B cell (primary cell): ENCODE measurements around the gene ZNRF2. TPM values are rescaled to one million over a fixed set of nuclear protein-coding genes. Genes with fewer than 3 reads are reported as not detected.

Source experiments
- ATAC-seq: fragments of 200-7000 bp; cut with Tn5 transposase; one replicate; pipeline ENCODE4 v1.10.0; 2021; ENCODE audit warnings: low read depth, mild to moderate bottlenecking, moderate number of reproducible peaks, moderate library complexity
- CTCF ChIA-PET: fragments of 350-600 bp; sonication (Branson Sonifier 250); formaldehyde crosslinking; loops from one replicate; lab custom pipeline; 2021; ENCODE audit warnings: antibody characterized with exemption, inconsistent platforms; lab: Charles Lee
- POLR2A ChIA-PET: fragments of 350-600 bp; sonication (Branson Sonifier 250); formaldehyde crosslinking; loops from one replicate; lab custom pipeline; 2021; ENCODE audit warnings: antibody characterized with exemption; lab: Charles Lee
- DNase-seq: peaks from one replicate; pipeline ENCODE4 v3.0.0; 2013
- H2AFZ ChIP-seq: 2 replicates; pipeline ENCODE4 v1.6.1; 2012; ENCODE audit warnings: mild to moderate bottlenecking, low read depth, low read length; ENCODE audit not compliant: insufficient read depth, poor library complexity, severe bottlenecking
- H3K27ac ChIP-seq, 2 donors: 1 replicate in 1 of 2; 2 replicates in 1 of 2; pipeline ENCODE4 v1.5.1; 2012 to 2013; ENCODE audit warnings: low read length in 2 of 2, mild to moderate bottlenecking in 2 of 2, moderate library complexity in 1 of 2
- H3K27me3 ChIP-seq, 4 experiments: fragments of 200-600 bp in 1 of 4; sonication (generic) in 1 of 4; replicated peaks in 1 of 4; 1 replicate in 2 of 4; 2 replicates in 2 of 4; pipeline versions ENCODE4 v1.6.1 to v1.7.0; 2013 to 2016; ENCODE audit warnings: low read length in 3 of 4, mild to moderate bottlenecking in 2 of 4, mixed read lengths in 1 of 4, moderate library complexity in 1 of 4; ENCODE audit not compliant: insufficient read depth in 4 of 4, control insufficient read depth in 3 of 4; ENCODE audit errors: control extremely low read depth in 1 of 4
- H3K36me3 ChIP-seq, 2 experiments: replicated peaks in 1 of 2; 1 replicate in 1 of 2; 2 replicates in 1 of 2; pipeline versions ENCODE4 v1.6.1 to v1.7.1; 2013; ENCODE audit warnings: low read length in 1 of 2; ENCODE audit not compliant: insufficient read depth in 2 of 2, control insufficient read depth in 1 of 2; ENCODE audit errors: control extremely low read depth in 1 of 2, extremely low read depth in 1 of 2
- H3K4me1 ChIP-seq, 2 donors: fragments of 200-600 bp in 1 of 2; sonication (generic) in 1 of 2; 1 replicate in 1 of 2; 2 replicates in 1 of 2; pipeline versions ENCODE4 v1.5.1 to v1.6.1; 2013 to 2017; ENCODE audit warnings: low read length in 2 of 2; ENCODE audit not compliant: control insufficient read depth in 2 of 2, insufficient read depth in 2 of 2
- H3K4me2 ChIP-seq: replicated peaks from 2 replicates; pipeline ENCODE3; 2012; ENCODE audit warnings: mild to moderate bottlenecking, low read depth, low read length; ENCODE audit not compliant: poor library complexity, severe bottlenecking
- H3K4me3 ChIP-seq, 5 experiments: fragments of 200-600 bp in 1 of 5; sonication (generic) in 1 of 5; 1 replicate in 3 of 5; 2 replicates in 2 of 5; pipeline versions ENCODE4 v1.5.1 to v1.7.0; 2011 to 2016; ENCODE audit warnings: low read length in 4 of 5, mild to moderate bottlenecking in 4 of 5, low read depth in 2 of 5, control low read depth in 1 of 5, moderate library complexity in 1 of 5; ENCODE audit not compliant: insufficient read depth in 1 of 5; ENCODE audit errors: control extremely low read depth in 1 of 5, extremely low read depth in 1 of 5
- H3K79me2 ChIP-seq: fragments of 200-600 bp; sonication (generic); one replicate; pipeline ENCODE4 v1.6.0; 2016; ENCODE audit warnings: low read length; ENCODE audit not compliant: control insufficient read depth, insufficient read depth
- H3K9ac ChIP-seq: fragments of 200-600 bp; sonication (generic); 2 replicates; pipeline ENCODE4 v1.6.1; 2017; ENCODE audit warnings: mild to moderate bottlenecking, low read length, moderate library complexity
- H3K9me3 ChIP-seq, 3 donors: one replicate each; pipeline versions ENCODE4 v1.6.1 to v1.7.1; 2013; ENCODE audit warnings: low read length in 2 of 3; ENCODE audit not compliant: control insufficient read depth in 2 of 3, insufficient read depth in 1 of 3; ENCODE audit errors: control extremely low read depth in 1 of 3
- H4K20me1 ChIP-seq: 2 replicates; pipeline ENCODE4 v1.6.0; 2012; ENCODE audit warnings: mild to moderate bottlenecking, low read length; ENCODE audit not compliant: insufficient read depth, control insufficient read depth, poor library complexity, severe bottlenecking
- H3K27ac Mint-ChIP-seq: one replicate; pipeline ENCODE4 v1.8.0; 2021; ENCODE audit warnings: mixed read lengths
- H3K27me3 Mint-ChIP-seq: one replicate; pipeline ENCODE4 v1.8.0; 2021; ENCODE audit warnings: mixed read lengths
- H3K4me1 Mint-ChIP-seq: one replicate; pipeline ENCODE4 v1.8.0; 2021; ENCODE audit warnings: mixed read lengths
- H3K4me3 Mint-ChIP-seq: one replicate; pipeline ENCODE4 v1.8.0; 2021; ENCODE audit warnings: mixed read lengths
- H3K9me3 Mint-ChIP-seq: one replicate; pipeline ENCODE4 v1.8.0; 2022; ENCODE audit warnings: mixed read lengths; ENCODE audit not compliant: insufficient read depth
- CTCF ChIP-seq: fragments of 200-600 bp; IDR thresholded peaks from one replicate; pipeline ENCODE4 v1.8.0; 2022; ENCODE audit warnings: antibody characterized with exemption, mild to moderate bottlenecking
- EZH2 ChIP-seq: IDR thresholded peaks from 2 replicates; pipeline ENCODE4 v1.6.1; 2012; ENCODE audit warnings: borderline replicate concordance, low read depth, mild to moderate bottlenecking, moderate library complexity, low read length; ENCODE audit not compliant: insufficient read depth, poor library complexity, severe bottlenecking
- WGBS: methylation state at CpG from one replicate; pipeline ENCODE4 v1.1.5; 2013; ENCODE audit warnings: missing lambda C conversion rate; ENCODE audit not compliant: insufficient coverage; 5-methylcytosine and 5-hydroxymethylcytosine counted together
- intact Hi-C: fragments of 100-400 bp; cut with micrococcal nuclease; formaldehyde crosslinking; loops from one replicate; pipeline ENCODE4 v1.10.0; 2022
- polyA plus RNA-seq: library from polyadenylated mRNA; depleted of rRNA; stranded (reverse); fragments of >200 nt; gene quantifications from 2 replicates; pipeline ENCODE4 v1.2.3, GENCODE V29; 2012
- total RNA-seq, 2 donors: library from RNA; stranded (reverse); fragments of 120-200 nt in 1 of 2; gene quantifications; 1 replicate in 1 of 2; 2 replicates in 1 of 2; pipeline versions ENCODE4 v1.2.3 to v1.2.4, GENCODE V29; 2013 to 2022

The ZNRF2 gene
- total and polyA plus RNA-seq, 2 donors (not counting 1 experiment from before 2014, with no cell fraction given): 6.4 to 32.0 TPM

- intact Hi-C loops: loop anchor here (2.0 kb wide), 1 partner anchor 17 kb away; no protein-coding TSS in a partner anchor
- H2AFZ ChIP-seq: no peak overlapping the region
- ChIA-PET CTCF (interaction anchor here (1.1 kb wide), 1 partner anchor 47 kb away, joined by 3 read pairs; no protein-coding TSS in a partner anchor), POLR2A (no interaction called here)
- peaks cover 0 to 7% (median 0%) of the 10 kb centered on the region in 3 donors for H3K9me3 ChIP-seq
- H3K4me2 ChIP-seq: no peak overlapping the region
- H3K36me3 ChIP-seq: peaks cover 1 to 3% of the 10 kb centered on the region in 2 experiments
- no peaks in the 10 kb centered on the region for H4K20me1 ChIP-seq
- H3K4me3 Mint-ChIP-seq: no peak overlapping the region
- no peaks in the 10 kb centered on the region for H3K9me3 Mint-ChIP-seq
- no peak overlapping the region for H3K27ac ChIP-seq
- DNase-seq: no peak
- ATAC-seq: no peak
- no peaks in the 10 kb centered on the region for H3K27me3 ChIP-seq
- peaks cover 4 to 9% of the 10 kb centered on the region in 2 donors for H3K4me1 ChIP-seq
- peaks cover 3% of the 10 kb centered on the region for H3K79me2 ChIP-seq
- no peak overlapping the region for H3K9ac ChIP-seq
- H3K4me1 Mint-ChIP-seq: peaks cover 30% of the 10 kb centered on the region
- no peak for TF ChIP-seq EZH2
- no CpG with 5 or more reads among the region's 3 CpGs for WGBS
- no peaks in the 10 kb centered on the region for H3K27me3 Mint-ChIP-seq
- H3K4me3 ChIP-seq: no peak overlapping the region
- H3K27ac Mint-ChIP-seq: no peak overlapping the region
These were observed 81.2 kb downstream of the ZNRF2 start for GRCh38 chr7:30365621-30366020.

- Mint-ChIP-seq H3K27ac (no peak overlapping the region), H3K9me3 (no peaks in the 10 kb centered on the region), H3K27me3 (no peaks in the 10 kb centered on the region), H3K4me1 (peaks cover 24% of the 10 kb centered on the region), H3K4me3 (no peak overlapping the region)
- peaks cover 1 to 3% of the 10 kb centered on the region in 2 experiments for H3K36me3 ChIP-seq
- CTCF ChIA-PET: no interaction called here
- H3K27ac ChIP-seq: no peak overlapping the region
- no peak overlapping the region for H3K4me3 ChIP-seq
- no peak for DNase-seq
- no peak for TF ChIP-seq EZH2
- no peak for TF ChIP-seq CTCF
- ATAC-seq: no peak
- H3K4me1 ChIP-seq: peaks cover 4 to 9% of the 10 kb centered on the region in 2 donors
- intact Hi-C loops: no loop called here
- peaks cover 0 to 7% (median 0%) of the 10 kb centered on the region in 3 donors for H3K9me3 ChIP-seq
- H3K27me3 ChIP-seq: no peaks in the 10 kb centered on the region
- H3K9ac ChIP-seq: no peak overlapping the region
- no peaks in the 10 kb centered on the region for H4K20me1 ChIP-seq
- H2AFZ ChIP-seq: no peak overlapping the region
- H3K79me2 ChIP-seq: no peaks in the 10 kb centered on the region
- WGBS: no CpG with 5 or more reads among the region's 2 CpGs
- H3K4me2 ChIP-seq: no peak overlapping the region
- POLR2A ChIA-PET: no interaction called here
These were observed 82.2 kb downstream of the ZNRF2 start for GRCh38 chr7:30366606-30367005.
